ENCODE measurements around the gene RORB.

Gene RORB

DNA sequence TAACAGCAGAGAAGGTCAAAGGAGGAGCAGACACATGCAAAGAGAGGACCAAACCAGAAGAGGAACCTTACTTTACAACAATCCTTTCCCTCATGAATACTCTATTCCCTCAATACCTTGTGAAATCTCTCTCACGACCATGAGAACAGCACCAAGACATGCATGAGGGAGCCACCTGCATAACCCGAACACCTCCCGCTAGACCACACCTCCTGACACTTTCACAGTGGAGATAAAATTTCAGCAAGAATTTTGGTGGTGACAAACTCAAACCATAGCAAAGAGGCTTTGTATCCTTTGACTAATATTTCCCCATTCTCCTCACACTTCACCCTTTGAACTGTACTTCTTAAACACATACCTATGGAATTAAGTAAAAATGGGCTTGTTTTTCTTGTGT lies 101.7 kb downstream of the RORB start:
- no peak for ATAC-seq
- DNase-seq, result no peak

- no peak for ATAC-seq
Measured at GRCh38 chr9:74609671-74610405, 112.7 kb downstream of the RORB start.

GRCh38 chr9:74610523-74611061 lies 113.5 kb downstream of the RORB start:
- DNase-seq, result no peak

More at GRCh38 chr9:74609671-74610405, 112.7 kb downstream of the RORB start:
- DNase-seq, result no peak

GRCh38 chr9:74630228-74630627 lies 133.1 kb downstream of the RORB start:
- ATAC-seq, result no peak

More at GRCh38 chr9:74610523-74611061, 113.5 kb downstream of the RORB start:
- ATAC-seq, result no peak

DNA sequence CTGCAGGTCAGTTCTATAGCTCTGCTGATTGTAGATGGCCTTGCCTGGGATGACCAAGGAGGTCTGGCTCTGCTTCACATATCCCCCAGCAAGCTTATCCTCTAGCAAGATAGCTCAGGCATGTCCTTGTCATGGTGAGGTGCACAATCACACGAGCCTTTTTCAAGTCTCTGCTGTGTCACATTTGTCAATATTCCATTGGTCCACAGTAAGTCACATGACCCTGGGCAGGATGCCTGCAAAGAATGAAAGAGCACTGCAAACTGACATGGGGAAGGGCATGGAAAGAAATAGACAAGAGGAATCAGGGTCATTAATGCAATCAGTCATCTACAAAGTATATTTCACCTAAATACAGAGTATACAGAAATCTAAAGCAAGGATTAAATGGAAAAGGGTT lies 142.0 kb downstream of the RORB start:
- no peak for ATAC-seq
- DNase-seq, result no peak

More at GRCh38 chr9:74630228-74630627, 133.1 kb downstream of the RORB start:
- DNase-seq, result no peak

DNA sequence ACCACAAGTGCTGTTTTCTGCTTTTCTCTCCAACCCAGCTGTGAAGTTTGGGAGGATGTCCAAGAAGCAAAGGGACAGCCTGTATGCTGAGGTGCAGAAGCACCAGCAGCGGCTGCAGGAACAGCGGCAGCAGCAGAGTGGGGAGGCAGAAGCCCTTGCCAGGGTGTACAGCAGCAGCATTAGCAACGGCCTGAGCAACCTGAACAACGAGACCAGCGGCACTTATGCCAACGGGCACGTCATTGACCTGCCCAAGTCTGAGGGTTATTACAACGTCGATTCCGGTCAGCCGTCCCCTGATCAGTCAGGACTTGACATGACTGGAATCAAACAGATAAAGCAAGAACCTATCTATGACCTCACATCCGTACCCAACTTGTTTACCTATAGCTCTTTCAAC lies 145.2 kb downstream of the RORB start:
- no peak for ATAC-seq
- DNase-seq, result no peak

DNA sequence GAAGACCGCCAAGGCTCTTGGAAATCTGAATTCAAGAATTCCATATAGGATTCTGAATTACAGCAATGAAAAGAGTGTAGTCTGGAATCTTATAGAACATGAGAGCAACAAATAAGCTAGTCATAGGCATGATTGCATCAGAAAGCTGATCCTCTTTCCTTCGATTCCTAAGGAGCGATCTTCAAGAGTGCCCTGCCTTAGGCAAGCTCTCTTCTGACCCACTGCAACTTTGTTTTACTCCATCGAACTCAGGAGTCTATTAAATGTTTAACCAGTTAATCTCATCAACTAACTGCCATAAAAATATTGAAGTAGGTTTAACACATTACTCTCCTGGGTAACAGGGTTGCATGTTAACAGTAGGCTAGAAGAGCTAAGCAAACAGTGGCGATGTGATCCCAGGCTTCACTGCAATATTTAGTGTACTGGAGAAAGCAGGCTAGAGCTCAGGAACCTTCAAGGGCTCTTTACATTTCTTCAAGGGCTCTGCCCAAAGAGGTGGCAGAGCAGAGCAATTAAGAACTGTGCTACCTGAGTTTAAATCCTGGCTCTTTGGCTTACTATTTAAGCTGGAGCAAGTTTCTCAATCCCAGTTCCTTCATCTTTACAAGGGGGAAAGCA lies 146.3 kb downstream of the RORB start:
- no peak for DNase-seq
- ATAC-seq, result no peak

GRCh38 chr9:74644023-74644422 lies 146.9 kb downstream of the RORB start:
- DNase-seq (no peak), ATAC-seq (no peak)

DNA sequence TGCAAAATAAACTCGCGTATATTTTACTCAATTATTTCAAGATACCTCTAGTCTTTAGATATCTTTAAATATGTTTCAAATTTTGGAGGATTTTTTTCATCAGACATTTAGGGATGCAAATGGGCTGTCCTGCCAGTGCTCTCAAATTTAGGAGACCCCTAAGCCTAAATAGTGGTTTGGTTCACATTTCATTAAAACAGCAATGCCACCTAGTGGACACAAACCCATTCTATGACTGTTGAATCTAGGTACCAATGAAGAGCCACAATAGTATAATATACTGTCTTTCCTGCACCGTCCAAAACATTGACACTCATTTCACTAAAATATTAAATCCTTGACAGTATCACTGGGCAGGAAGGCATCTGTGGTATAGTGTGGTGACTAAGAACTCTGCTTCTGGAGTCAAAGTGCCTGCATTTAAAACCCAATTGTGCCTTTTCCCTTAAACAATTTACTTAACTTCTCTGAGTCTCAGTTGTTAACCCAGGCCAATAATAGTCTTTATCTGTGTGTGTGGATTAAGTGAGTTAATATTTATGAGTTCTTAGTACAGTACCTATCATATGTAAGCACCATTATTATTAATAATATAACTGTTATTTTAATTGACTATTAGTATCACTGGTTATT lies 148.0 kb downstream of the RORB start:
- no peak for ATAC-seq
- DNase-seq, result no peak

GRCh38 chr9:74653410-74654080 lies 156.4 kb downstream of the RORB start:
- DNase-seq (no peak), ATAC-seq (no peak)

DNA sequence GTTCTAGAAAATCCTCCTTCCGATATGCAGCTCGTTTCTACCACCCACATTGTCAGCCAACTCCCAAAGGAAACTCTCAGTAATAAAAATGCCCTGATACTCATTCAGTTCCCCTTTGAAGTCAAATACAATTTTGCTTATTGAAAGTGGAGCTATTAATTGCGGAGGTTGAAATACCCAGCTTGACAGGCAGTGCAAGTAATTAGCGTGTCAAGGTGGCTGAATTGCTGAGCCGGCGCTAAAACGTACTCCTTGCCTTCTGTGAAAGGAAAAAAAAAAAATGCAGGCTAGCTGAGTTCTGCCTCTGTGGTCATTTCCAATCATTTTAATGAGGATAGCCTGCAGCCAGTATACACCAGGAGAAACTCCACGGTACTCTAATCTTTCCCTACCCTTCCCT lies 165.5 kb downstream of the RORB start:
- no peak for DNase-seq

GRCh38 chr9:74663439-74663838 lies 166.3 kb downstream of the RORB start:
- no peak for ATAC-seq

More for the DNA sequence above, 165.5 kb downstream of the RORB start:
- ATAC-seq, result no peak

DNA sequence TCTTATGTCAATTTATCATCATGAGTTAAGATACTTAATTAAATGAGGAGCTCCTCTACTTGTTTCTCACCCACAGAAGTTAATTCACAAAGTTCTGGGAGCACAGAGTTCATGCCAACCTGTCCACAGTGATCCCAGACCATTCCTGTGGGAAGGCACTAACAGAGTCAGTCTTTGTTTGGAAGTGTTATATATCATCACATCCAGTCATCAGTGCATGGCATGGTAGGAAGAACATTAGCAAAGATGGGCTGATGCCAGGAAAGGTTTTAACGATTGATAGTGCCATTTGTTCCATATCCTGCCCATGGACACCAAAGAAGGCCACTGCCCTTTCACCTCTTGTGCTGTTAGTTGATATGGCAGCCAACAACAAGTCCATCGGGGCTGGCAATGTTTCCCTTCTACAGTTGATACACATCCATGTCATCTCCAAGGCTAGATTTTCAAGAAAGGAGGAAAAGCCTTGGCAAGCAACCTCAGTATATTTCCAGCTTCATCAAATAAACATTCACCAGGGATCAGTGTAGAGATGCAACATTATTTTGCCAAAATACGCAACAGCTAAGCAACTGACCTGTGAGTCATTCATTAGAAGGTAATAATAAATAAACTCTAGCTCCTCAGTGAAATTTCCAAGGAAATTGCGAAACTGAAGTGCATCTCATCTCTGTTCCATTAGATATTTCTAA lies 169.6 kb downstream of the RORB start:
- ATAC-seq (no peak), DNase-seq (no peak)

More at GRCh38 chr9:74663439-74663838, 166.3 kb downstream of the RORB start:
- DNase-seq, result no peak

DNA sequence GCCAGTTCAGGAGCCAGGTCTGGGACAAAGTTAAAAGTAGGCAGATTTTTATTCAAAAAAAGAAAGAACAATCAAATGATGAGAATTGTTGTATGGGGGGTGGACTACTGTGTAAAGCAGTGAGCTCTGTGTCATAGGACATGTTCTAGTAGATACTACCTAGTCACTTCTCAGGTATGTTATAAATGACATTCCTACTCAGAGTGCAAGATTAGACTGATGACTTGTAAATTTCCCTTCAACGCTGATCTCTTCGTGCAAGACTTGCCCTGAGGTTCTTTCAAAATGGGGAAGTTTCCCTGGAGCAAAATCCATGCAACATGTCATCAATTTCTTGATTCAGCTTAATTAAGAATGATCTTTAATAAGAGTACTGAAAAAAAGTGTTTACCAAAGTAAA lies 175.1 kb downstream of the RORB start:
- ATAC-seq (no peak), DNase-seq (no peak)

- DNase-seq (no peak), ATAC-seq (no peak)
Measured at GRCh38 chr9:74674077-74674476, 176.9 kb downstream of the RORB start.

DNA sequence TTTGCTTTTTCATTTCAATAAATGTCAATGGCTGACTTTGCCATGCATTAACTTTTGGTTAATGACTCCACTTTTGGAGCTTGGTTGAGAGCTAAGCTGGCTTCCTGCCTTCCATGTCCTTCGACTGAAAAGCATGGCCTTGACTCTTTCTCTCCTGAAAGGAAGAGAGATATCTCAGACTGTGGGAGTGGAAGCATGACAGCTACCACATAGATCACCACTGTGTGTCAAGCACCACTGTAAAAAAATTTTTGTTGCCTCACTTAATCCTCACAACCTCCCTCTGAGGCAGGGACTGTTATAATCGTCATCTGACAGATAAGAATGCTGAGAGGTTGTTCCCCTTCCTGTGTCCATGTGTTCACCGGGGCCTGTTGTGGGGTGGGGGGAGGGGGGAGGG lies 184.8 kb downstream of the RORB start:
- ATAC-seq, result no peak
- DNase-seq, result no peak

- ATAC-seq (no peak), DNase-seq (no peak)
Measured at GRCh38 chr9:74683322-74683721, 186.2 kb downstream of the RORB start.

DNA sequence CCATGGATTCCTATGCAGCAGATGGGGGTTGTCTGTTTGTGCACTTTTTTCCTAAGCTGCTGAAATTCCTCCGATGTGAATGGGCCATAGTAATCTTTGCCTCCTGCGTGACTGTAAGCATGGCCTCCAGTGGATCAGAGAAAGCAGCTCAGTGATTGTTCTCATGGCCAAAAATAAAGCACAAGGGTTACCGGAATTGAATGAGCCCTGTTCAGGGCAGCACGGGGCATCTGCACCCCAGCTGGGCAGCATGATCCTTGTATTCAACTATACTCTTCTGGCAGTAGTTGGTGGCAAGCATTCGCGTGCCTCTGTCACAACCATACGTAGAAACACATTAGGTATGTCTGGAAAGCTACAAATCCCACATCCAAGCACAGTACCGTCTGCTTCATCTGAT lies 193.9 kb downstream of the RORB start:
- ATAC-seq, result no peak
- no peak for DNase-seq

DNA sequence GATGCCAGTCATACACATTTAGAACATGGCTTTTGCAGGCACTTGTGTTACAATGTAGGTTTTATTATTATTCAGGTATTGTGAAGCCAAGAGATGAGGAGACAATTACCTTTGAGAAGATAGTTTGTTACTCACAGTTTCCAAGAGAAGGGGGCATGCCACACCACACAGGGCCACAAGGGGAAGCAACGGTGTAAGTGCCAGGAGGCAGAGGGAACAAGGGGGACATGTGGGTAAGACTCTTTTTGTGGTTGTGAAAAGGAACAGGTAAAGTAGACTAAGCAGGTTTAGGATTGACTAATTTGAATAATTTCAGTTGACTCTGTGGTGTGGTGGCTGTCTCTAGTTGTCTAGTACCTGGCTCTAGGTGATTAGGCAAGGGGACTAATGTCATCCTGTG lies 199.4 kb downstream of the RORB start:
- ATAC-seq (no peak), DNase-seq (no peak)

DNA sequence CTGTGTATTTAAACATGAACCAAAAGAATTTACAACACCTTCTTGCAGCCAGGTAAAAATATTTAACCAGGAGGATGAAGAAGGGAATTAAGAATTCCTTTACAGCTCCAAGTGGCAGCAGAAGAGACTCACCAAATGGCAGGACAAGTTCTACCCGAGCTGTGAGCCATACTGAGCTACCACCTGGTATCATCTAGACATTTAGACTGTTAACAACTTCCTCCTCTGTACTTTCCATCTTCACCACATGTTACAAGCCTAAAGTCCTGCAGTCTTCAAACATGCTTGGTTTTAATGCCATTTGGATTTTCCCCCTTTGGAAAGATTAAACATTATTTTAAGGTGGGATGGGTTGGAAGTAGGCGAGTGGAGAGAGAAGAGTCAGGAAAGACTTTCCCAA lies 200.4 kb downstream of the RORB start:
- ATAC-seq (no peak), DNase-seq (no peak)

GRCh38 chr9:74711341-74711740 lies 214.2 kb downstream of the RORB start:
- no peak for ATAC-seq
- no peak for DNase-seq

- DNase-seq (no peak), ATAC-seq (no peak)
Measured at GRCh38 chr9:74718709-74719108, 221.6 kb downstream of the RORB start.

All from stimulated activated naive CD8-positive, alpha-beta T cell treated with anti-CD3 and anti-CD28 coated beads, Interleukin-15, Interleukin-2, amounts not matched to agents 100 U/mL and 50 U/mL, for 24 hours (primary cell).